Skeletal muscle tissue (tissue), 4 donors: ENCODE measurements around the gene TMEM245. TPM values are rescaled to one million over a fixed set of nuclear protein-coding genes. Genes with fewer than 3 reads are reported as not detected.
"Not testable (repeated sequence)": the region's sequence is repeated elsewhere in the genome, so short reads cannot be mapped to it uniquely, and the experiment has no call there.

Source experiments
- H3K27ac ChIP-seq: one replicate; pipeline ENCODE4 v1.7.0; 2013; ENCODE audit warnings: mild to moderate bottlenecking, low read depth, low read length, inconsistent platforms
- H3K27me3 ChIP-seq, 3 donors: one replicate each; pipeline ENCODE4 v1.7.0; 2013; ENCODE audit warnings: low read length in 3 of 3; ENCODE audit not compliant: control insufficient read depth in 3 of 3, insufficient read depth in 3 of 3
- H3K36me3 ChIP-seq, 3 donors: one replicate each; pipeline ENCODE4 v1.7.0; 2013; ENCODE audit warnings: low read length in 3 of 3; ENCODE audit not compliant: control insufficient read depth in 3 of 3, insufficient read depth in 3 of 3
- H3K4me1 ChIP-seq, 3 donors: one replicate each; pipeline ENCODE4 v1.7.0; 2013; ENCODE audit warnings: low read length in 3 of 3, mild to moderate bottlenecking in 3 of 3; ENCODE audit not compliant: control insufficient read depth in 3 of 3, insufficient read depth in 3 of 3
- H3K4me3 ChIP-seq, 3 donors: one replicate each; pipeline ENCODE4 v1.7.0; 2013; ENCODE audit warnings: low read length in 3 of 3
- H3K9ac ChIP-seq, 3 donors: one replicate each; pipeline ENCODE4 v1.7.0; 2013; ENCODE audit warnings: low read length in 3 of 3, mild to moderate bottlenecking in 3 of 3, moderate library complexity in 2 of 3, low read depth in 1 of 3
- H3K9me3 ChIP-seq, 3 donors: one replicate each; pipeline ENCODE4 v1.7.0; 2013; ENCODE audit warnings: low read length in 3 of 3; ENCODE audit not compliant: control insufficient read depth in 3 of 3
- total RNA-seq: library from RNA; depleted of rRNA; stranded (reverse); fragments of >200 nt; gene quantifications from one replicate; pipeline ENCODE4 v1.2.3, GENCODE V29; 2014
- donor health status: Osteomylitis.

The TMEM245 gene
- total RNA-seq, 1 donor from 2014 or later, result 62.6 TPM

DNA sequence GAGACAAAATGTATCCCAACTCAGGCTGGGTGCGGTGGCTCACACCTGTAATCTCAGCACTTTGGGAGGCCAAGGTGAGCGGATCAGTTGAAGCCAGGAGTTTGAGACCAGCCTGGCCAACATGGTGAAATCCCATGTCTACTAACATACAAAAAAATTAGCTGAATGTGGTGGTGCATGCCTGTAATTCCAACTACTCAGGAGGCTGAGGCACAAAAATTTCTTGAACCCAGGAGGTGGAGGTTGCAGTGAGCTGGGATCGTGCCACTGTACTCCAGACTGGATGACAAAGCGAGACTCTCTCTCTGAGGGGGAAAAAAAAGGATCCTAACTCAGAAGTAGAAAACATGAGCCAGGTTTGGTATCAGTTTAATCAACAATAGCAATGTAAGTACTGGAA lies 66.6 kb downstream of the TMEM245 start:
- not testable (repeated sequence) for H3K27me3 ChIP-seq, H3K4me1 ChIP-seq, H3K4me3 ChIP-seq, H3K9me3 ChIP-seq, H3K27ac ChIP-seq, H3K9ac ChIP-seq
- peaks cover 26 to 50% (median 49%) of the 10 kb centered on the region in 3 donors for H3K36me3 ChIP-seq

DNA sequence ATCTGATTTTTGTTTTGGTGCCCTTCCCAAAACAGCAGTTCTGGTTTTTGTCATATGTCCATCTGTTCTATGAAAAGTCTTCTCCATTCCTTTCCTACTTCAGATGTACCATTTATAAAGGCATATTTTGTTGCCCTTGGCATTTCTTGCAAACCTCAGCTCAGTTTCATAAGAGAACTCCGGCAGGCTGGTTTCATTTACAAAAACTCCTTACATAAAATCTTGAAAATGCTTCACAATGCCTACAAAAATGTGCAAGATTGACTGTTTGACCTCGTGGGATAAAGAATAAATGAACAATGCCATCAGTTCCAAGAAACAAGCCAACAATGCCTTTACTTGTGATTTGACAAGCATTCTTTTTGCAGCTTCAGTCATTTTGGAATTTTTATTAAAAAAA lies 67.3 kb downstream of the TMEM245 start:
- H3K4me3 ChIP-seq, result no peak overlapping the region
- no peaks in the 10 kb centered on the region for H3K9me3 ChIP-seq
- H3K4me1 ChIP-seq, result no peaks in the 10 kb centered on the region
- no peaks in the 10 kb centered on the region for H3K27me3 ChIP-seq
- H3K36me3 ChIP-seq, result peaks cover 28 to 57% (median 56%) of the 10 kb centered on the region in 3 donors
- H3K27ac ChIP-seq, result no peak overlapping the region
- H3K9ac ChIP-seq, result no peak overlapping the region

DNA sequence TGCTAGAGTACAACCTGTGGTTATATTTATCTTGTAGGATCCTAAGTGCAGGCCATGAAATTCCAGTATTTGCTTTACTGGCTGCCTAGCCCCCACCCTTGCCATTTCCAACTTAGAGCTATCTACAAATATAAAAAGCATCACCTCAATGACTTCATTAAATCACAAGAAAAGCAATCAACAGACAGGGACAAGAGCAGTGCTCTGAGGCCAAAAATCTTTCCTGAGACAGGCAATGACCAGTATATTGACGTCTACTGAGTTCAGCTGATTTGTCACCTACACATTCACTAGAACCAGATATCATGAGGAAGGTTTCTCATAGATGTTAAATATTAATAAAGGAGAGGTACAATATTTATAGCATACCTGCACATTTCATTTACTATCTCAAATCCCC lies 68.0 kb downstream of the TMEM245 start:
- H3K36me3 ChIP-seq, result peaks cover 30 to 57% (median 54%) of the 10 kb centered on the region in 3 donors
- no peaks in the 10 kb centered on the region for H3K9me3 ChIP-seq
- H3K4me3 ChIP-seq, result no peak overlapping the region
- H3K4me1 ChIP-seq, result no peaks in the 10 kb centered on the region
- no peaks in the 10 kb centered on the region for H3K27me3 ChIP-seq
- H3K9ac ChIP-seq, result no peak overlapping the region
- no peak overlapping the region for H3K27ac ChIP-seq

DNA sequence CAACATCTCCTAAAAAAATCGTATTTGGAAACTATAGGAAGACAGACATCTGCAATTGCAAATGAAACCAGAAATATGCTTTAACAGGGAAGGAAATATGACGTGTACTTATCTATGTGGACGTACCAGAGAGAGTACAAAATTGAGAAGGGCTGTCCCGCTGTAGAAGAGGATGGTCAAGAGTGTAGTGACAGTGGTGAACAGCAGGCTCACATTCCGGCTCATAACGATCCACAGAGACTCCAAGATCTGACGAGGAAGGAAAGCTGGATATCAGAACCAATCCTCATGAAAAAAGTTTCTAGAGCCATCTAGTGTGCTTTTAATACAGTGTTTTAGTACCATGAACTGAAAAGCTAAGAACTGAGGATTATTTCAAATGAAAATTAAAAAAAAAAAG lies 69.3 kb downstream of the TMEM245 start:
- no peaks in the 10 kb centered on the region for H3K9me3 ChIP-seq
- no peak overlapping the region for H3K27ac ChIP-seq
- no peaks in the 10 kb centered on the region for H3K27me3 ChIP-seq
- no peaks in the 10 kb centered on the region for H3K4me1 ChIP-seq
- no peak overlapping the region for H3K9ac ChIP-seq
- H3K36me3 ChIP-seq, result peaks cover 34 to 62% (median 60%) of the 10 kb centered on the region in 3 donors
- H3K4me3 ChIP-seq, result no peak overlapping the region

DNA sequence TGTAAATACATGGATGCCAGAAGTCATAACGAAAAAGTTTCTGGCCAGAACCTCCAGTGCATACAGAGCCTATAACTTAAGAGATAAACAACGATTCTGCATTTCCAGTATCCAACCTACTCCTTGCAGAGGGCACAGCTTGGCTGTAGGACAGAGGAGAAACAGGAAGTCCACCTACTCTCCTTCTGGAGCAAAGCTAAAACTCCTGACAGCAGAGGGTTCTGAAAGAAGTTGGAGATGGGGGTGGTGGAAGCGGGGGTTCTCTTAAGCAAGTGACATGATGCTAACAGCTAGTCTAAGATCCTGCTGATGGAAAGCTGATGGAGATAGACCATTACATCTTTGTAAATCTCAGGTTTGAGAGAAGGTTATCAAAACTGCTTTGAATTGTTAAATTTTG lies 70.9 kb downstream of the TMEM245 start:
- Histone ChIP-seq H3K36me3 (peaks cover 35 to 70% (median 62%) of the 10 kb centered on the region in 3 donors), H3K27ac (no peak overlapping the region), H3K4me1 (no peaks in the 10 kb centered on the region), H3K4me3 (no peak overlapping the region), H3K9me3 (no peaks in the 10 kb centered on the region), H3K9ac (no peak overlapping the region), H3K27me3 (no peaks in the 10 kb centered on the region)

DNA sequence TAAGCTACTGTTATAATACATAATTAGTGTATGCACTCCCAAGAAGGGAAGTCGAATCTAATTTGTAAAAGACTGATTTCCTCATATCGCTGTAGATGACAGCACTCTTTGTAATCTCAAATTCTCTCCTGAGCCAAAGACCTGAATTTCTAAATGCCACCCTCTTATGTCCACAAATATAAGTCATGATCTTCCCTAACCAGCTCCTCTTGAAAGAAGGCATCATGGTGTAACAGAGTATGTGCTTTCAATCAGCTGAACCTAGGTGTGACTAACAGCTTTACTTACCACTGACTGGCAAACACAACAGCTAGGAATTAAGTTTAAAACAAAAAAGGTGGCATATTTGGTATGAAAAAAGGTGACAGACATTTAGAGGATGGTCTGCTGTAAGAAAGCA lies 72.5 kb downstream of the TMEM245 start:
- Histone ChIP-seq H3K4me1 (no peaks in the 10 kb centered on the region), H3K9ac (no peak overlapping the region), H3K27me3 (no peaks in the 10 kb centered on the region), H3K36me3 (peaks cover 32 to 64% (median 64%) of the 10 kb centered on the region in 3 donors), H3K27ac (no peak overlapping the region), H3K4me3 (no peak overlapping the region), H3K9me3 (no peaks in the 10 kb centered on the region)

DNA sequence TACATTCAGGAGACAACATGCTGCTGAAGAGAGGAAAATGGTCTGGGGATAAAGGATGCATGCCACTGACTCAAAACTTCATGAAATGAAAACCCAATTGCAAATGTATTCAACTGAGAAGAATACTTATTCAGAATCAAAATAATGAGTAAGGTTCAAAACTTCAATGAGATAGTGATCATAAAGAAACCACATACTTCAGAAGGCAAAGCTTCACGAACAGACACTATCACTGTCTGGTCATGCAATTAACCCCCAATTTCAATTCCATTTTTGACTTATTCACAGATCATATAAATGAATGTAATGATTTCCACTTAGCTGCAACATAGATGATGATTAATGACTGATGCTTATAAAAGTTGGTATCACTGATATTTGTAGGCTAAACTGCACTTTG lies 73.4 kb downstream of the TMEM245 start:
- H3K9me3 ChIP-seq, result no peaks in the 10 kb centered on the region
- no peaks in the 10 kb centered on the region for H3K27me3 ChIP-seq
- H3K36me3 ChIP-seq, result peaks cover 34 to 63% (median 60%) of the 10 kb centered on the region in 3 donors
- H3K27ac ChIP-seq, result no peak overlapping the region
- no peaks in the 10 kb centered on the region for H3K4me1 ChIP-seq
- H3K9ac ChIP-seq, result no peak overlapping the region
- no peak overlapping the region for H3K4me3 ChIP-seq

DNA sequence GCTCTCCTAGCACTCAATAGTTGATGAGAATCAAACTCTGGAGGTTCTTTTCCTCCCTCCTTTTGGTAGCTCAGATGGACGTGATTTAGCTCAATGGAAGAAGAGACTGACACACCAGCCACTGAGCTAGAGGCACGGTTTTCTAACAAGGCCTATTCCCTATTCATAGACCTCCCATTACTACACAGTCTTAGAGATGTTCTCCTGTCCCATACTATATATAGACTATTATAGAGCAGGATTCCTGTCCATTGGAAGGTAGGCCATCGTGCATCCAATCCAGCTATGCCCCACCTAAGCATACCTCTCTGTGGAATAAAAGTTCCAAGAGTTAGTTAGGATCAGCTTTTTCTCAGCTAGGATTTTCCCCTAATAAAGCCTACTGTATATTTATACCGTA lies 76.2 kb downstream of the TMEM245 start:
- no peaks in the 10 kb centered on the region for H3K27me3 ChIP-seq
- H3K4me1 ChIP-seq, result no peaks in the 10 kb centered on the region
- H3K9ac ChIP-seq, result no peak overlapping the region
- H3K9me3 ChIP-seq, result no peaks in the 10 kb centered on the region
- peaks cover 18 to 48% (median 44%) of the 10 kb centered on the region in 3 donors for H3K36me3 ChIP-seq
- H3K4me3 ChIP-seq, result no peak overlapping the region
- no peak overlapping the region for H3K27ac ChIP-seq

DNA sequence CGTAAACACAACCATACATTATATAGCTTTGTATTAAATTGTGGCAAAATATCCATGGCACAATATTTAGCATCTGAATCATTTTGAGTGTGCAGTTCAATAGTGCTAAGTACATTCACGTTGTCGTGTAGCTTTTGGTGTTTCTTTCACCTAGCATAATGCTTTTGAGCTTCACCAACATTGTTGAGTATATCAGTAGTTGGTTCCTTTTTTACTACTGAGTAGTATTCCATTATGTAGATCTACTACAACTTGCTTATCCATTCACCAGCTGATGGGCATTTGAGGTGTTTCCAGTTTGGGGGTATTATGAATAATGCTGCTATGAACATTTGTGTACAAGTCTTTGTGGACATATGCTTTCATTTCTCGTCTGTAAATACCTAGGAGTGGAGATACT lies 79.2 kb downstream of the TMEM245 start:
- no peak overlapping the region for H3K27ac ChIP-seq
- no peaks in the 10 kb centered on the region for H3K27me3 ChIP-seq
- peaks cover 0 to 6% (median 0%) of the 10 kb centered on the region in 3 donors for H3K4me1 ChIP-seq
- H3K36me3 ChIP-seq, result peaks cover 12 to 32% (median 28%) of the 10 kb centered on the region in 3 donors
- H3K9ac ChIP-seq, result no peak overlapping the region
- no peaks in the 10 kb centered on the region for H3K9me3 ChIP-seq
- no peak overlapping the region for H3K4me3 ChIP-seq

DNA sequence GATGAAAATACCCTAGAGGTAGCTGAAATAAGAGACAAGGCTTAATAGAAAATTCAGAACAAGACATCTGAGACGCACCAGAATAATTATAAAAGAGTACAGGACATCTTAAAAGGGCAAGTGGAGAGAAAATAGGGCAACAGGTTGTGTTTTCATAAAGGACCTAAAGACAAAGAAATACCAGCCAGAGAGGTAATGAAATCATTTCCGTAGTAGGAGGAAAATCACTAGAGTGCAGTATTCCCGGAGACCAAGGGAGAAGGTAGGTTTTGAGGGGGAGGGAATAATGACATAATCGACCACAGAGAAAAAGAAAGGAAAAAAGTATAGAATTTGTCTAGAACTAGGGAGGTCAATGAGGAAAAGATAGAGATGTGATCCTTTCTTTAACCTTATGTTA lies 80.2 kb downstream of the TMEM245 start:
- H3K4me1 ChIP-seq, result peaks cover 0 to 6% (median 0%) of the 10 kb centered on the region in 3 donors
- no peak overlapping the region for H3K9ac ChIP-seq
- H3K9me3 ChIP-seq, result no peaks in the 10 kb centered on the region
- no peaks in the 10 kb centered on the region for H3K27me3 ChIP-seq
- H3K27ac ChIP-seq, result no peak overlapping the region
- H3K4me3 ChIP-seq, result no peak overlapping the region
- peaks cover 9 to 23% (median 20%) of the 10 kb centered on the region in 3 donors for H3K36me3 ChIP-seq
